HCT116 (cell line): ENCODE measurements around the gene LNP1.

Experiments used
- CTCF ChIP-seq, 3 experiments: fragments of 200-600 bp in 1 of 3; sonication (generic) in 1 of 3; IDR thresholded peaks in 2 of 3; conservative IDR thresholded peaks in 1 of 3; 2 replicates each; pipeline ENCODE4 v1.5.1; 2012 to 2017; ENCODE audit warnings: low read depth in 2 of 3, low read length in 2 of 3, antibody characterized with exemption in 1 of 3, borderline replicate concordance in 1 of 3, control low read depth in 1 of 3, mild to moderate bottlenecking in 1 of 3, mixed read lengths in 1 of 3, mixed run types in 1 of 3, moderate library complexity in 1 of 3; ENCODE audit not compliant: insufficient read depth in 1 of 3
- EZH2 ChIP-seq: fragments of 200-600 bp; sonication (generic); IDR thresholded peaks from 2 replicates; pipeline ENCODE4 v1.6.1; 2017; ENCODE audit warnings: antibody characterized with exemption, mixed run types
- MAX ChIP-seq: IDR thresholded peaks from 2 replicates; pipeline ENCODE4 v1.6.1; 2012
- POLR2A ChIP-seq: IDR thresholded peaks from 2 replicates; pipeline ENCODE4 v1.7.0; 2011; ENCODE audit warnings: borderline replicate concordance; ENCODE audit not compliant: insufficient read depth, insufficient read length; ENCODE audit errors: extremely low read depth

- no peak for TF ChIP-seq CTCF (IDR thresholded peaks at IDR 0.05 in 2 of 3, conservative IDR thresholded peaks at IDR 0.05 in 1 of 3; ENCODE audit: borderline replicate concordance in 1 of 3, insufficient read depth in 1 of 3, low read depth in 2 of 3, low read length in 2 of 3)
- TF ChIP-seq MAX = no peak
- no peak for TF ChIP-seq POLR2A
- TF ChIP-seq EZH2 = no peak
Observed at GRCh38 chr3:100352296-100353231, 48.8 kb upstream of the LNP1 start.
